GM19193 (cell line): ENCODE results near the gene TEPSIN.

Experiments
- POLR2A ChIP-seq: IDR thresholded peaks from 4 replicates; pipeline ENCODE4 v1.6.1; 2011; ENCODE audit not compliant: insufficient read depth, insufficient read length; ENCODE audit errors: extremely low read depth

TEPSIN gene

GRCh38 chr17:81237591-81238489, 1.0 kb downstream of the TEPSIN start:
- no peak for TF ChIP-seq POLR2A

GRCh38 chr17:81236784-81237183, 2.1 kb downstream of the TEPSIN start:
- no peak for TF ChIP-seq POLR2A

GRCh38 chr17:81235822-81236740, 2.8 kb downstream of the TEPSIN start:
- TF ChIP-seq POLR2A = no peak

- TF ChIP-seq POLR2A = no peak
Measured at GRCh38 chr17:81234940-81235821, 3.7 kb downstream of the TEPSIN start.

GRCh38 chr17:81234506-81234855, 4.4 kb downstream of the TEPSIN start:
- TF ChIP-seq POLR2A = no peak

GRCh38 chr17:81233811-81234505, 4.9 kb downstream of the TEPSIN start:
- TF ChIP-seq POLR2A = no peak

- no peak for TF ChIP-seq POLR2A
Measured at GRCh38 chr17:81233316-81233715, 5.5 kb downstream of the TEPSIN start.

GRCh38 chr17:81232616-81233241, 6.1 kb downstream of the TEPSIN start:
- TF ChIP-seq POLR2A = no peak

GRCh38 chr17:81231766-81232581, 6.9 kb downstream of the TEPSIN start:
- TF ChIP-seq POLR2A = no peak

GRCh38 chr17:81231121-81231645, 7.7 kb downstream of the TEPSIN start:
- no peak for TF ChIP-seq POLR2A

GRCh38 chr17:81230043-81230820, 8.6 kb downstream of the TEPSIN start:
- TF ChIP-seq POLR2A = no peak

- no peak for TF ChIP-seq POLR2A
Measured at GRCh38 chr17:81229666-81229920, 9.3 kb downstream of the TEPSIN start.
